ENCODE results near the gene TECPR2.

Gene TECPR2

DNA sequence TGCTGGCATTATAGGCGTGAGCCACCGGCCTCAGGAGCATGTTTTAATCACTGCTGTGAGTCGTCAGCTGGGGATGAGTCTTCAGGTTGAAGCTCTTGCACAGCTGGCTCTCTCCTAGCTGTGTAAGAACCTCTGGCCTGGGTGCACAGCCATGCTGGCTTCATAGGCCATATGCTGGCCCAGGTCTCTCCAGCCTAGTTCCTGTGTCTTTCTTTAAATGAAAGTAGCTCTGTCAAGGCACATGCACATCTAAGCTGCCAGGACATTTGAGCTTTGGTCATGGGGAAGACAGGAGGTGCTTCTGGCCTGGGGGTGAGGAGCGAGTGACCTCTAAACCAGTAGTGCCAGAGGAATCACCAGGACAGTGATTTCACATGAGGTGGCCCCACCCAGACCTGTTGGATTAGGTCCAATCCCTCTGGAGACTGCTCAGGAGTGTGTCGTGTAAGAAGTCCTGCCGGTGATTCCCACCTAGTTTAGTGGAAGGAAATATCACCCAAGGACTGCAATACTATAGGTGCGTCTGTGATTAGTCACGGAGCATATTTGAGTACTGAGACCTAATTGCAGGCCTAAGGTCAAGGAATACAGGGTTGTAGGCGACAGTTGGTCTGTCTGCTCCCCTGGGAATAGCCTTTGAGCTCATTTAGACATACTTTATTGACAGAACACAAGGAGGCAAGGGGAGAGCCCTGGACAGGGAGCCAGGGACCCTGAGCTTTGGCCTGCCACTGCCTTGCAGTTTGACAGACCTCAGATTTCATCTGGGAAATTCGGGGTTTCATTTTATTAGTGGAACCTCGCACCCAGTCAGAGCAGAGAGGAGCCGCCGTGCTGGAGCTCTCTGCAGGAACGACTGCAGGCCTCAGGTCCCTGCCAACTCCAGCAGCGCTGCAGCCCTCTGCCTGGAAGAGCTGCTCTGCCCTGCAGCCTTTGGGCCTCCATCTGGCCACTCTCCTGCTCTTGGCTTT lies 79.8 kb downstream of the TECPR2 start:
- TF ChIP-seq, protein P1, sequence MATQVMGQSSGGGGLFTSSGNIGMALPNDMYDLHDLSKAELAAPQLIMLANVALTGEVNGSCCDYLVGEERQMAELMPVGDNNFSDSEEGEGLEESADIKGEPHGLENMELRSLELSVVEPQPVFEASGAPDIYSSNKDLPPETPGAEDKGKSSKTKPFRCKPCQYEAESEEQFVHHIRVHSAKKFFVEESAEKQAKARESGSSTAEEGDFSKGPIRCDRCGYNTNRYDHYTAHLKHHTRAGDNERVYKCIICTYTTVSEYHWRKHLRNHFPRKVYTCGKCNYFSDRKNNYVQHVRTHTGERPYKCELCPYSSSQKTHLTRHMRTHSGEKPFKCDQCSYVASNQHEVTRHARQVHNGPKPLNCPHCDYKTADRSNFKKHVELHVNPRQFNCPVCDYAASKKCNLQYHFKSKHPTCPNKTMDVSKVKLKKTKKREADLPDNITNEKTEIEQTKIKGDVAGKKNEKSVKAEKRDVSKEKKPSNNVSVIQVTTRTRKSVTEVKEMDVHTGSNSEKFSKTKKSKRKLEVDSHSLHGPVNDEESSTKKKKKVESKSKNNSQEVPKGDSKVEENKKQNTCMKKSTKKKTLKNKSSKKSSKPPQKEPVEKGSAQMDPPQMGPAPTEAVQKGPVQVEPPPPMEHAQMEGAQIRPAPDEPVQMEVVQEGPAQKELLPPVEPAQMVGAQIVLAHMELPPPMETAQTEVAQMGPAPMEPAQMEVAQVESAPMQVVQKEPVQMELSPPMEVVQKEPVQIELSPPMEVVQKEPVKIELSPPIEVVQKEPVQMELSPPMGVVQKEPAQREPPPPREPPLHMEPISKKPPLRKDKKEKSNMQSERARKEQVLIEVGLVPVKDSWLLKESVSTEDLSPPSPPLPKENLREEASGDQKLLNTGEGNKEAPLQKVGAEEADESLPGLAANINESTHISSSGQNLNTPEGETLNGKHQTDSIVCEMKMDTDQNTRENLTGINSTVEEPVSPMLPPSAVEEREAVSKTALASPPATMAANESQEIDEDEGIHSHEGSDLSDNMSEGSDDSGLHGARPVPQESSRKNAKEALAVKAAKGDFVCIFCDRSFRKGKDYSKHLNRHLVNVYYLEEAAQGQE (IDR thresholded peaks at IDR 0.05; ENCODE audit: insufficient read depth in 1 of 2, low read depth in 2 of 2, low read length in 2 of 2): no peak
- TF ChIP-seq FOXP2 (optimal IDR thresholded peaks at IDR 0.05; ENCODE audit: borderline replicate concordance, extremely low read depth, extremely low read length, insufficient read depth): no peak
- TF ChIP-seq SIN3A (IDR thresholded peaks at IDR 0.05; ENCODE audit: borderline replicate concordance, insufficient read depth, low read length): no peak
- no peak for TF ChIP-seq POLR2AphosphoS5 (IDR thresholded peaks at IDR 0.05; ENCODE audit: low read depth, low read length)
- no peak for TF ChIP-seq TAF1 (IDR thresholded peaks at IDR 0.05; ENCODE audit: borderline replicate concordance, insufficient read depth, low read length)

DNA sequence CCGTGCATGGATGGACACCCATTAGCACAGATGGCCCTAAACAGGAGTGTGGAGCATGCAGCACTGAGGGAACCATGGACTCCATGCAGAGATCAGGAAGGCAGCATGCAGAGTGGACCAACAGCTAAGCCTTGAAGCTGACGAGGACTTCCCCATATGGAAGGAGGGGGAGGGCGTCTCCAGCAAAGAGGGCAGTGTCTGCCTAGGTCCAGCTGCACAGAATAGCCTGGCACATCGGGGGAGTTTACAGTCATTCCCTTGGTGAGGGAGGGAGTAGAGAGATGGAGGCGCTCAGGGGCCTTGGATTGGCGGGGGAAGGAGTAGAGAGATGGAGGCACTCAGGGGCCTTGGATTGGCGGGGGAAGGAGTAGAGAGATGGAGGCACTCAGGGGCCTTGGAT lies 82.3 kb downstream of the TECPR2 start:
- TF ChIP-seq POLR2AphosphoS5 (IDR thresholded peaks at IDR 0.05; ENCODE audit: low read depth, low read length): no peak
- no peak for TF ChIP-seq SIN3A (IDR thresholded peaks at IDR 0.05; ENCODE audit: borderline replicate concordance, insufficient read depth, low read length)
- TF ChIP-seq, protein P1 (IDR thresholded peaks at IDR 0.05; ENCODE audit: insufficient read depth in 1 of 2, low read depth in 2 of 2, low read length in 2 of 2): no peak
- TF ChIP-seq FOXP2 (optimal IDR thresholded peaks at IDR 0.05; ENCODE audit: borderline replicate concordance, extremely low read depth, extremely low read length, insufficient read depth): no peak
- no peak for TF ChIP-seq TAF1 (IDR thresholded peaks at IDR 0.05; ENCODE audit: borderline replicate concordance, insufficient read depth, low read length)

DNA sequence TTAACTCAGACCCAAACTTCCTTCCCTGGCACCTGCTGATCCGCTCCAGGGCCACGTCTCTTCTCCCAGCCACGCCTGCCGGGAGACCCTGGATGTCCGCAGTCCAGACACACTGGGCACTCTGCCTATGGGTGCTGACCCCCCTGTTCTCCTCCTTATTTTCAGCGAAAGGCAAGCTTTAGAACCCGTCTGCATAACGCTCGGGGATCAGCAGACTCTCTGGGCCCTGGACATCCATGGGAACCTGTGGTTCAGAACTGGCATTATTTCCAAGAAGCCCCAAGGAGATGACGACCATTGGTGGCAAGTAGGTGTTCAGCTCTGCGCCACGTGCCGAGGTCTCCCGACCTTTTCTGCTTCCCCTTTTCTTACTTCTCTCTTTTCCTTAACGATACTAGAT lies 82.9 kb downstream of the TECPR2 start:
- TF ChIP-seq, protein P1 (IDR thresholded peaks at IDR 0.05; ENCODE audit: insufficient read depth in 1 of 2, low read depth in 2 of 2, low read length in 2 of 2): no peak
- TF ChIP-seq TAF1 (IDR thresholded peaks at IDR 0.05; ENCODE audit: borderline replicate concordance, insufficient read depth, low read length): no peak
- no peak for TF ChIP-seq POLR2AphosphoS5 (IDR thresholded peaks at IDR 0.05; ENCODE audit: low read depth, low read length)
- no peak for TF ChIP-seq FOXP2 (optimal IDR thresholded peaks at IDR 0.05; ENCODE audit: borderline replicate concordance, extremely low read depth, extremely low read length, insufficient read depth)
- TF ChIP-seq SIN3A (IDR thresholded peaks at IDR 0.05; ENCODE audit: borderline replicate concordance, insufficient read depth, low read length): no peak

DNA sequence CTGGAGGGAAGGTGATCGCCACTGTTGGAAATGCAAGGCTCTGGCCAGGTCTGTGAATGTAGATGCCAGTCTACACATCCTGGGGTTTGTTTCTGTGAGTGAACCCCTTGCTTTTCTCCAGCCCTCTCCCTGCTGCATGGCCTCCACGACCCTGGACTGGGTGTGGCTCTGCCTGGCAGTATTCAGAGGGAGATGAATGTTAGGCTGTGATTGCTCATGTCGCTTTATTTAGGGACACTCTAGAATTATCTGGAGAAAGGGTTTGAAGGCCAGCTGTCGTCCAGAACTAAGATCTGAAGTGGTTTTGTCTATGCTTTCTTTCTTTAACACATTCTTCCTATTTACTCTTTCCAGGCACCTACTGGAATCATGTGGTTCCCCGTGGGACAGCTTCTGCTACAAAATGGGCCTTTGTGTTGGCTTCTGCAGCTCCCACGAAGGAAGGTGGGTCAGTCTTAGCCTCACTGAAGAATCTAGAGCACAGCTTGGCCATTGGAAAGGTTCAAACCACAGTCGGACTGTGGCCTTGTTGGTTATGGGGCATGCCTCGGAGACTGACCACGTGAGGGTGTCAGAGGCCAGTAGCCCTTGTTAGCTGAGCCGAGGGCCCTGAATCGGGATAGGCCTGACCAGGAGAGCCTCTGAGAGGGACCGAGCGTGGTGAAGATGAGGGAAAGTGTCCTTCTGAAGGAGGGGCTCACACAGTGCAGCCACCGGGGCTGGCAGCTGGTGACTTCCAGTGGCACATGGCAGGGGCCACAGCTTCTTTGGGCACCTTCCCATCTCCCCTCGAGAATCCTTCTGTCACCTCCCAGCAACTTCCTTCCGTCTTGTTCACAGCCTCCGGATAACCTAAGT lies 87.7 kb downstream of the TECPR2 start:
- TF ChIP-seq, protein P1 (IDR thresholded peaks at IDR 0.05; ENCODE audit: insufficient read depth in 1 of 2, low read depth in 2 of 2, low read length in 2 of 2): no peak
- TF ChIP-seq FOXP2 (optimal IDR thresholded peaks at IDR 0.05; ENCODE audit: borderline replicate concordance, extremely low read depth, extremely low read length, insufficient read depth) (no peak), TAF1 (IDR thresholded peaks at IDR 0.05; ENCODE audit: borderline replicate concordance, insufficient read depth, low read length) (no peak), POLR2AphosphoS5 (IDR thresholded peaks at IDR 0.05; ENCODE audit: low read depth, low read length) (no peak), SIN3A (IDR thresholded peaks at IDR 0.05; ENCODE audit: borderline replicate concordance, insufficient read depth, low read length) (no peak)
